ENCODE data around the gene C3orf20. TPM values are rescaled to one million over a fixed set of nuclear protein-coding genes. Genes with fewer than 3 reads are reported as not detected.

The C3orf20 gene
- total RNA-seq, 1 experiment from 2014 or later = not detected

DNA sequence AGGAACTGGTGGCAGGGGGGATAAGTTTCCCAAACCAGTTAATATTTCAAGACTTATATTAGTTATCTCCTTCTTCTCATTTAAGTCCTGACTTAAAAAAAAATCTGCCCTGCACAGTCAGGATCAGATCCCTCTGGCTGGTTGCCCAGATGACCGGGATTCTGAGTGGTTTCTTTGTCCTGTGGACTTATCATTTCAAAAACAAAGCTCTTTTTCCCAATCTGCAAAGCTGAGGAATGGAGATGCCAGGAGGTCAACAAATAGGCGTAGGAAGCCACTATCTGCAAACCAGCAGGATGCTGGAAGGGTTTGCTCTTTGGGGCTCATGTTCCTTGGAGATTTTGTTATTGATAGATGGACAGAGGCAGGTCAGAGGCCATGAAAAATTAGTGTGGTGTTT, 5.8 kb downstream of the C3orf20 start:
- no peak for TF ChIP-seq SIN3A (IDR thresholded peaks at IDR 0.05; ENCODE audit: borderline replicate concordance, insufficient read depth, low read depth, low read length)
- TF ChIP-seq, protein P1, sequence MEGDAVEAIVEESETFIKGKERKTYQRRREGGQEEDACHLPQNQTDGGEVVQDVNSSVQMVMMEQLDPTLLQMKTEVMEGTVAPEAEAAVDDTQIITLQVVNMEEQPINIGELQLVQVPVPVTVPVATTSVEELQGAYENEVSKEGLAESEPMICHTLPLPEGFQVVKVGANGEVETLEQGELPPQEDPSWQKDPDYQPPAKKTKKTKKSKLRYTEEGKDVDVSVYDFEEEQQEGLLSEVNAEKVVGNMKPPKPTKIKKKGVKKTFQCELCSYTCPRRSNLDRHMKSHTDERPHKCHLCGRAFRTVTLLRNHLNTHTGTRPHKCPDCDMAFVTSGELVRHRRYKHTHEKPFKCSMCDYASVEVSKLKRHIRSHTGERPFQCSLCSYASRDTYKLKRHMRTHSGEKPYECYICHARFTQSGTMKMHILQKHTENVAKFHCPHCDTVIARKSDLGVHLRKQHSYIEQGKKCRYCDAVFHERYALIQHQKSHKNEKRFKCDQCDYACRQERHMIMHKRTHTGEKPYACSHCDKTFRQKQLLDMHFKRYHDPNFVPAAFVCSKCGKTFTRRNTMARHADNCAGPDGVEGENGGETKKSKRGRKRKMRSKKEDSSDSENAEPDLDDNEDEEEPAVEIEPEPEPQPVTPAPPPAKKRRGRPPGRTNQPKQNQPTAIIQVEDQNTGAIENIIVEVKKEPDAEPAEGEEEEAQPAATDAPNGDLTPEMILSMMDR (IDR thresholded peaks at IDR 0.05) = no peak
- TF ChIP-seq TCF7L2 (IDR thresholded peaks at IDR 0.05; ENCODE audit: low read depth, low read length) = no peak
- TF ChIP-seq, protein P2, sequence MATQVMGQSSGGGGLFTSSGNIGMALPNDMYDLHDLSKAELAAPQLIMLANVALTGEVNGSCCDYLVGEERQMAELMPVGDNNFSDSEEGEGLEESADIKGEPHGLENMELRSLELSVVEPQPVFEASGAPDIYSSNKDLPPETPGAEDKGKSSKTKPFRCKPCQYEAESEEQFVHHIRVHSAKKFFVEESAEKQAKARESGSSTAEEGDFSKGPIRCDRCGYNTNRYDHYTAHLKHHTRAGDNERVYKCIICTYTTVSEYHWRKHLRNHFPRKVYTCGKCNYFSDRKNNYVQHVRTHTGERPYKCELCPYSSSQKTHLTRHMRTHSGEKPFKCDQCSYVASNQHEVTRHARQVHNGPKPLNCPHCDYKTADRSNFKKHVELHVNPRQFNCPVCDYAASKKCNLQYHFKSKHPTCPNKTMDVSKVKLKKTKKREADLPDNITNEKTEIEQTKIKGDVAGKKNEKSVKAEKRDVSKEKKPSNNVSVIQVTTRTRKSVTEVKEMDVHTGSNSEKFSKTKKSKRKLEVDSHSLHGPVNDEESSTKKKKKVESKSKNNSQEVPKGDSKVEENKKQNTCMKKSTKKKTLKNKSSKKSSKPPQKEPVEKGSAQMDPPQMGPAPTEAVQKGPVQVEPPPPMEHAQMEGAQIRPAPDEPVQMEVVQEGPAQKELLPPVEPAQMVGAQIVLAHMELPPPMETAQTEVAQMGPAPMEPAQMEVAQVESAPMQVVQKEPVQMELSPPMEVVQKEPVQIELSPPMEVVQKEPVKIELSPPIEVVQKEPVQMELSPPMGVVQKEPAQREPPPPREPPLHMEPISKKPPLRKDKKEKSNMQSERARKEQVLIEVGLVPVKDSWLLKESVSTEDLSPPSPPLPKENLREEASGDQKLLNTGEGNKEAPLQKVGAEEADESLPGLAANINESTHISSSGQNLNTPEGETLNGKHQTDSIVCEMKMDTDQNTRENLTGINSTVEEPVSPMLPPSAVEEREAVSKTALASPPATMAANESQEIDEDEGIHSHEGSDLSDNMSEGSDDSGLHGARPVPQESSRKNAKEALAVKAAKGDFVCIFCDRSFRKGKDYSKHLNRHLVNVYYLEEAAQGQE (IDR thresholded peaks at IDR 0.05; ENCODE audit: insufficient read depth in 1 of 2, low read depth in 2 of 2, low read length in 1 of 2) = no peak
- no peak for TF ChIP-seq POLR2AphosphoS5 (IDR thresholded peaks at IDR 0.05; ENCODE audit: low read depth, low read length)
- no peak overlapping the region for H3K4me3 ChIP-seq (ENCODE audit: low read depth in 2 of 2, low read length in 2 of 2)
- no peaks in the 10 kb centered on the region for H3K27me3 ChIP-seq (ENCODE audit: control insufficient read depth, insufficient read depth, low read length)
- CTCF ChIA-PET = no interaction called here
- H3K36me3 ChIP-seq (ENCODE audit: control insufficient read depth, insufficient read depth, low read length) = no peaks in the 10 kb centered on the region
- no peaks in the 10 kb centered on the region for H3K4me1 ChIP-seq (ENCODE audit: control insufficient read depth, insufficient read depth, low read length)
- POLR2A ChIA-PET = no interaction called here
- intact Hi-C loops (cut with micrococcal nuclease; ENCODE audit: unreplicated experiment) = no loop called here
- no peaks in the 10 kb centered on the region for H3K9me3 ChIP-seq (ENCODE audit: control insufficient read depth, insufficient read depth, low read depth, low read length)
- no TSS peak for BruUV-seq (replicated peaks)
- in situ Hi-C loops (cut with HindIII; ENCODE audit: low pct_unique_long_range_greater_than_20kb, low sequenced_read_pairs) = no loop called here
- no peak overlapping the region for H3K27ac ChIP-seq (ENCODE audit: low read length)
- no peak for DNase-seq (ENCODE audit: low read depth, low spot score)
- no peak for ATAC-seq

DNA sequence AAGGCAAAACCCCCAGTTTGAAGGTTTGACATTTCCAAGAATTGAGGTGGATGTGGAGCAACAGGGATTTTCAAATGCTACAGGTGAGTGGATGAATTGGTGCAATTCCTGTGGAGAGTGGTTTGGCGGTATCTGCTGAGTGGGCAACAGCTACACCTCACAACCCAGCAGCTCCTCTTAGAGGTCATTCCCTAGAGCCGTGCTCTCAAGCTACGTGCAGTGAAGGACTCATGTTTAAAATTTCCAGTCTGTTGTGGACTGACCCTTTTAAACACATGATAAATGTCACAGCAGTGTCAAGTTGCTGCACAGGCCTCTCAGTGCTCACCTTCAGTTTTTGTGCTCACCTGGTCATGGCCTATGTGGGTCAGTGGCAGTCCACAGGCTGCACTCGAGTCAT, 9.5 kb downstream of the C3orf20 start:
- TF ChIP-seq, protein P1 (IDR thresholded peaks at IDR 0.05) = no peak
- TF ChIP-seq, protein P2 (IDR thresholded peaks at IDR 0.05; ENCODE audit: insufficient read depth in 1 of 2, low read depth in 2 of 2, low read length in 1 of 2) = no peak
- no peak for TF ChIP-seq TCF7L2 (IDR thresholded peaks at IDR 0.05; ENCODE audit: low read depth, low read length)
- TF ChIP-seq SIN3A (IDR thresholded peaks at IDR 0.05; ENCODE audit: borderline replicate concordance, insufficient read depth, low read depth, low read length) = no peak
- no peak for TF ChIP-seq POLR2AphosphoS5 (IDR thresholded peaks at IDR 0.05; ENCODE audit: low read depth, low read length)
- Histone ChIP-seq H3K27ac (ENCODE audit: low read length) (no peak overlapping the region), H3K4me3 (ENCODE audit: low read depth in 2 of 2, low read length in 2 of 2) (no peak overlapping the region), H3K27me3 (ENCODE audit: control insufficient read depth, insufficient read depth, low read length) (no peaks in the 10 kb centered on the region), H3K36me3 (ENCODE audit: control insufficient read depth, insufficient read depth, low read length) (no peaks in the 10 kb centered on the region), H3K9me3 (ENCODE audit: control insufficient read depth, insufficient read depth, low read depth, low read length) (no peaks in the 10 kb centered on the region), H3K4me1 (ENCODE audit: control insufficient read depth, insufficient read depth, low read length) (no peaks in the 10 kb centered on the region)
- no peak for DNase-seq (ENCODE audit: low read depth, low spot score)
- in situ Hi-C loops (cut with HindIII; ENCODE audit: low pct_unique_long_range_greater_than_20kb, low sequenced_read_pairs) = no loop called here
- ChIA-PET CTCF (no interaction called here), POLR2A (no interaction called here)
- no TSS peak for BruUV-seq (replicated peaks)
- ATAC-seq = no peak
- intact Hi-C loops (cut with micrococcal nuclease; ENCODE audit: unreplicated experiment) = no loop called here
